ENCODE measurements around the gene PGA5.

Gene PGA5

DNA sequence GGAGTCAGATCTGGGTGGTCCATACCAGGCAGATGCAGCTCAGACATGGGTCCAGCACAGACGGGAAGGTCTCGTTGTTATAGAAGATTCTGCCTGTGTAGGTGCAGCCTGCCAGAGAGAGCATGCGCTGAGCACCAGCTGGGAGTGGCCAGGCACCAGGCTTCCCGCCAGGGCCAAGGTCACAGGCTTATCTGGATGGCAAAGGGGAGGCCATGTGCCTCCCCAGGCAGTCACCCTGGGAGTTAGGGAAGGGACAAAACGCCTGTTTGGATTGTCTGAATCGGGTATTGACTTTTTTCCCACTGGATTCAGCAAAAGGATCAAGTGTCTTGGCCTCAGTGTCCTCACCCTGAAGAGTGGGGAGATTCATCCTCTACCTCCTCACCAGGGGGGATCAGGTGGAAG, 26.5 kb downstream of the PGA5 start:
- DNase-seq (ENCODE audit: low spot score), result no peak

GRCh38 chr11:61268588-61269250, 27.7 kb downstream of the PGA5 start:
- DNase-seq (ENCODE audit: low spot score), result no peak

- peak; percentile 81 for DNase-seq (ENCODE audit: low spot score)
These were observed 29.5 kb downstream of the PGA5 start for GRCh38 chr11:61270354-61271076.

- no peak for DNase-seq (ENCODE audit: low spot score)
These were observed 31.8 kb downstream of the PGA5 start for GRCh38 chr11:61272731-61273130.

- DNase-seq (ENCODE audit: low spot score), result peak; percentile 35
These were observed 32.5 kb downstream of the PGA5 start for GRCh38 chr11:61273178-61274078.

- no peak for DNase-seq (ENCODE audit: low spot score)
These were observed 33.1 kb downstream of the PGA5 start for GRCh38 chr11:61274084-61274483.

- DNase-seq (ENCODE audit: low spot score), result no peak
These were observed 34.2 kb downstream of the PGA5 start for GRCh38 chr11:61275191-61275590.

DNA sequence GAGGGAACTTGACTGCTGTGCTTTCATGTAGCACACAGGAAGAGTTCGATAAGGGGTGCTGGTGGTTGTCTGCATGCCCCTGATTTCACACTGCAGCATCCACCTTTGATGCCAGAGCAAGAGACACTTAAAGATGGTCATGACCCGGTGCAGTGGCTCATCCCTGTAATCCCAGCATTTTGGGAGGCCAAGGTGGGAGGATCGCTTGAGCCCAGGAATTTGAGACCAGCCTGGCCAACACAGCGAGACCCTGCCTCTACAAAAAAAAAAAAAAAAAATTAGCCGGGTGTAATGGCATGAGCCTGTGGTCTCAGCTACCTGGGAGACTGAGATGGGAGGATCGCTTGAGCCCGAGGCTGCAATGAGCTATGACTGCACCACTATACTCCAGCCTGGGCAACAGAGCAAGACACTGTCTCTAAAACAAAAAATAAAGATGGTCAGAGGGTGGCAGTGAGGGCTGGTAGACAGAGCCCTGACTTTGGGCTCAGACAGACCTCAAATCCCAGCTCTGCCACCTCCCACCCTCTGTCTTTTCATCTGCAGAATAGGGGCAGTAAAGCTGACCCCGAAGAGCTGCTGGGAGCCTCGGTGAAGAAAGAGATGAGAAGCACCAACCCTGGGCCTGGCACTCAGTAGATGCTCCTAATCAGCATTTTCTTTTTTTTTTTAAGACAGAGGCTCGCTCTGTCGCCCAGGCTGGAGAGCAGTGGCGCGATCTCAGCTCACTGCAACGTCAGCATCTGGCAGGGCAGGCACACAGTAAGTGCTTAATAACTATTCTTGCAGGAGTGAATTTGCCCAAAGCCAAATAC, 36.4 kb downstream of the PGA5 start:
- DNase-seq (ENCODE audit: low spot score), result no peak

DNA sequence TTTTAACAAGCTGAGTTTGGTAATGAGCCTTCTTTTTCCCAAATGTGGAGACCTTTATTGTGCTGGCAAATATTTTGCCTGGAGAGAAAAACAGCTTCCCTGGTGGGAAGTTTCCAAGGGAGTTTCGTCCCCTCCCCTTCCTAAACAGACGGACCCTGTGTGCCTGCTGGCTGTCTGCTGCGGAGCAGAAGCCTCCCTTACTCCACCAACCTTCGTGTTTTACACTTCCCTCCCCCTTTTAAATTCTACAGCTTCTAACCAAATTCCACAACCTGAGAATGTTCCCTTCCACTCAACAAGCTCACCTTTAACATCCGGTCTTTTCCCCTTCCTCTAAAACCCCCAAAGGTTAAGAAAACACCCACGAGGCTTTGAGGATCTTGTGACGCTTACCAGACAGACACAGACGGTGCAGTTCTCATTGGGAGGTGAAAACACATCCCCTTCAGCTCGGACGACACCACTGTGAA, 37.1 kb downstream of the PGA5 start:
- no peak for DNase-seq (ENCODE audit: low spot score)

DNA sequence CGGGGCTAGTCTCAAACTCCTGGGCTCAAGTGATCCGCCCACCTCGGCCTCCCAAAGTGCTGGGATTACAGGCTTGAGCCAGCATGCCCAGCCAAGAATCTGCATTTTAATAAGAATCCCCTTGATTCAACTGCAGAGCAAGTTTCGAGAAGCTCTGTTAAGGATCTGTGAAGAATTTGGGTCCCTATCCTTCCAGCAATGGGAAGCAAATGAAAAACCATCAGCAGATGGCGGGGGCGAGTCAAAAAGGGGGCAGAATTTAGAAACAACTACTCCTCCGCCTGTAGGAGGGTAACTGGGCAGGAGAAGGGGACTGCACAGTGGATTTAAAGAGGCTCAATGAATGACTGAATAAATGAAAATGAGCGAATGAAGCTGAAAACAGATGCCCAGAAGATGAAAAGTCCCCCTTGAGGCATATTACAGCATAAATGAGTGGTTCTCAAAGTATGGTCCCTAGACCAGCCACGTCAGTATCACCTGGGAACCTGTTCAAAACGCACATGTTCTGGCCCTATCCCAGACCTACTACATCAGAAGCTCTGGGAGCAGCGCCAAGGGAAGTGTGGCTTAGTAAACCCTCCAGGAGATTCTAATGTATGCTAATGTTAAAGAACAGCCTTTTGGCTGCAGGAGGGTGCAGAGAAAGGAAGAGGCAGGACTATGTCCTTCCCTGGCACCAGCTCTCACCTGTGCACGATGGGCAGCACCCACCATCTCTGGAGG, 39.1 kb downstream of the PGA5 start:
- DNase-seq (ENCODE audit: low spot score), result no peak

DNA sequence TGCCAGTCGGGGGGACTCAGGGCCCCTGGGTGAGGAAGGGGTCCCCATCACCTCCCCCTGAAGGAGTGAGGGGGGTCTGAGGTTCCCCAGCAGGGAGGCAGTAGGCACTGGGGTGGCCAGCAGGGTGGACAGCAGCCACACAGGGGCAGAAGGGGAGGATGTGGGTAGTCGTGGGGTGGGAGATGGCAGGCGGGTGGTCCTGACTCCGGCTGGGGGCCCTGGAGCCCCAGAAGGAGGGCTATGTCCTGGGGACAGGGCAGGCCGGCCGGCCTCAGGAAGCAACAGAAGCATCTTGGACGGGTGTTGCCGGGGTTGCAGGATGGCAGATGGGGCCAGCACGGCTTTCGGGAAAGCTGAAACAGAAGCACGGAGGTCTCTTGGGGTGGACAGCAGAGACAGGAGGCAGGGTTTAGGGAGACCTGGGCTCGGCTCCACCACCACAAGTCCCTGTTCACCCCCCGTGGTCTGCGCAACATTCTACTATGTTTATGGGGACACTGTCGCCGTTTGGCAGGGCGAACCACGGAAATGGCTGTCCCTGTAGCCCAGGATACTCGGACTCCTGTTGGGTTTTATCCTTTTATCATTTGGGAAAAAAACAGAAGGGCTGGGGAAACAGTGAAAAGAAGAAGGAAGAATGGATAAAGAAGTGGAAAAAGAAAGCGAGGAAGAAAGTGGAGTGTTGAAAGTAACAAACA, 40.1 kb downstream of the PGA5 start:
- DNase-seq (ENCODE audit: low spot score), result no peak

DNA sequence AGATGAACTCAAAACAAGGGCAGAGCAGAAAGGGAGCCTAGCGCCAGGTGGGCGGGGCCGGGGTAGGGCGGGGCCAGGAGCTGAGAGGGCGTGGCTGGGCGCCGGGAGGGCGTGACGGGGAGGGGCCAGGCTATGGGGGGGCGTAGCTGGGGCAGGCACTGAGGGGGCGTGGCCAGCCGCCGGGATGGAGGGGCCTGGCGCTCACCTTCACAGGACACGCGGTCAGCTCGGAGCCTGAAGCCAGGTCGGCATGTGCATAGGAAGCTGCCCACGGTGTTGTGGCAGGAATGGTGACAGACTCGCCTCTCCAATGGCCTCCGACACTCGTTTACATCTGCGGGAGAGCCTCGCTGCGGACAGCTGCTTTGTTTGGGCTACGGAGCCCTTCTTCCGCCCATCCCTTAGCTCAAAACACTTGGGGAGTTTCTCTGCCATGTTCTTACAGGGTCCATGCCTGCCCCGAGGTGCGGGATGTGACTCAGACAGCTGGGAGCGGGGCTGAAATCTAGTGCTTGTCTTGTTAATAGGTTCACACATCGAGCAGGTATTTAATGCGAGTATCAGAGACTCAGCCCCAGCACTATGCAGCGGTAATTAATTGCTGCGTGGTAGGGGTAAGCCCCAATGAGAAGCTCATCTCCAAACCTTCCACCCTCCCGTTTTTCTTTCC, 40.7 kb downstream of the PGA5 start:
- DNase-seq (ENCODE audit: low spot score), result peak; percentile 72

GRCh38 chr11:61283613-61284012, 42.6 kb downstream of the PGA5 start:
- DNase-seq (ENCODE audit: low spot score), result no peak

DNA sequence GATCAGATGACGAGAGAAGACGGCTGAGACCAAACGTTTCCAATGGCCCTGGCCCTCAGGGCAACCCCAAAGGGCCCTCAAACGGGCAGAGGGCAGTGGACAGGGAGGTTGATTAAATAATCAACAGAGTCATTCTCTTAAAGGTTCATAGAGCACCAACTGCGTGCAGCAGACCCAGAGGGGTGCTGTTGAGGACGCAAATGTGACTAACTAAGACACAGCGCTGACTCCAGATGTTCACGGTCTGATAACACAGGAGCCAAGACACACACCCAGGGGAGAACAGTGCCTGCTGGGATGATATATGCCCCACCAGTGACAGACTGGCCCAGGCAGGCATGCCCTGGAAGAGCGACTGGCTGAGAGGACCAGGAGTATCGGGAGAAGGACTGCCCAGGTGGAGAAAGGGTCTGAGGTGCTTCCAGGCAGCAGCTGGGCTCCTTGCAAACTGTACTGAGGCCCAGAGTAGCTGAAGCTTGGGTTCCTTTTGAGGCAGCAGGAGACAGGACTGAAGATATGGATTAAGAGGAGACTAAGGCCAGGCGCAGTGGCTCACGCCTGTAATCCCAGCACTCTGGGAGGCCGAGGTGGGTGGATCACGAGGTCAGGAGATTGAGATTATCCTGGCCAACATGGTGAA, 46.5 kb downstream of the PGA5 start:
- DNase-seq (ENCODE audit: low spot score), result no peak

DNA sequence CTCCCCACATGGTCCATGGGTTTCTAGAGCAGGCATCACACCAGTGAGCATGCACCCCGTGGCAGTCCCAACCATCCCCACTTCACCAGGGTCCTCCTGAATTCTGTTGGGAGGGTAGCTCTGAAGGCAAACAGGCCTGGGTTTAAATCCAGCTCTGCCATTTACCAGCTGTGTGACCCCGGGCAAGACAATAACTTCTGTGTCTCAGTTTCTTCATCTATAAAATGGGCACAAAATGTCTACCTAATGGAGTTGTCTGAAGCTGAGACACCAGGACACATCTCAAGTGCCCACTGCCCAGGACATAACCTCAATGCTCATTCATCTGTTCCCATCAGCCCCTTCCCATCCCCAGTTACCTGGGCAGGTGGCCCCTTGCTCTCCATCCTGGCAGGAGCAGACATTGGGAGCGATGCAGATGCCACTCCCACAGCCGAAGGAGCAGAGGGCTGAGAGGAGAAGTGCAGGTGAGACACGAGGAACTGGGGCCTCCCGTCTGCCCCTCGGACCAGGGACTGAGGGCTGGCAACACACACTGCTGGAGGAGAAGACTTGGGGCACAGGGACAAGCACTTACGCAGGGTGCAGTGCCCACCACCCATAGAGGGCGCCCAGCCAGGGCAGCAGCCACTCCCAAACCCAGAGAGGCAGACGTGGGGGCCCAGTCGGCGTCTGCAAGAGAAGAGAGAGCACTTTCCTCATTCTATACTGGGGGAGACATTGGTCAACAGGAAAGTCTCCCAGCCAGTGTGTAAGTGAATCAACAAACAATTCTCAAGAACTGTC, 50.1 kb downstream of the PGA5 start:
- no peak for DNase-seq (ENCODE audit: low spot score)

DNA sequence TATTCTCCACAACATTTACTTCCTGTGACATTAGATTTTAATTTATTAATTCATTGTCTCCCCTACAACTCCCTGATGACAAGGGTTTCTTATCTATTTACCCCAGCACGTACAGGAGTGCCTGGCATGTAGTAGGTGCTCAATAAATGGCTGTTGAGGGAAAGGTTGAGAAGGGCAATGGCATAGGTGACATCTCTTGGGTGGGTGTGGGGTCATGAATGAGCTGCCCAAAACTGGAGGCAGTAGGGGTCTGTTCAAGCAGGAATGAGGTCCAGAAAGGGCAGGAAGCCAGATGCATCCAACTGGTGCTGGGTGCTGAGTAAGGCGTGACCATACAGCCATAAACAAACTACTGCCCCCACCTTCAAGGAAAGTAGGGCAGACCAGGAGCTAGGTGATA, 51.4 kb downstream of the PGA5 start:
- DNase-seq (ENCODE audit: low spot score), result no peak

DNA sequence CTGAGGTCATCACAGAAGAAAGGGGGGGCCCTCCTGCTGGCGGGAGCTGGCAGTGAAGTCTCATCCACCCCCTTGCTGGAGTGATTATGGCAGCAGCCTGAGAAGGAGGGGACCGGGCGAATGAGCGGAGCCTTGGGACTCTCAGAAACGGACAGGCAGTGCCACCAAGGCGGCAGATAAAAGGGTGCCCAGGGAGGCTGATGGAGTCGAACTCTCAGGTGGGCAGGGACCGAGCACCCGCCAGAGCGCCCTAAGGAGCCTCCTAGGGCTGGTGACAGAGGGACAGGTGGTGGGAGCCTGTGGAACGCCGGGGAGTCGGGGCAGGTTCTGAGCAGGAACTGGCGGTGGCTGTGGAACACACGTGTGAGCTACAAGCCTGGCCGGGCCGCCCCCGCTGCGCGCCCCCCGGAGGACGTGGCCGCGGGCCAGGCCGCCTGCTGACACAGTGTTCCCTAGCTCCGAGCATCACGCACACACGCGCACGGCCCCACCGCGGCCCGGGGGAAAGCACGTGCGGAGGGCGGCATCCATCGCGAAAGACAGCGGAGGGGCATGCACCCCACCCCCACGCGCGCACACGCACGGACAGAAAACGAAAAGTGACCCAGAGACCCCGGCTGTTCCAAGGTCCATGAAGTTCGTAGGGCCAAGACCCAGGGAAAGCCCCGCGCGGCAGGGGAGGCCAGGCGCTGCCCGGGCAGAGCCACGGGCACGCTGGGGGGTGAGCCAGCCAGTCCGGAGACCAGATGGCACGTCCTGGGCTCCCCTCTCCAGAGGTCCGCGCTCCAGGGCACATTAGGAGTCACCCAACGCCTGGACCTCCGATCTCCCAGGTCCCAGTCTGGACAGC, 53.1 kb downstream of the PGA5 start:
- DNase-seq (ENCODE audit: low spot score), result peak; percentile 69

All from AG20443 (cell line).